Bronchial epithelial cell (primary cell): ENCODE measurements around the gene COQ10A. TPM values are rescaled to one million over a fixed set of nuclear protein-coding genes. Genes with fewer than 3 reads are reported as not detected.
A peak's percentile ranks its signal among the peaks of the same experiment; 100 is the strongest.

ENCODE experiments used
- DNase-seq: peaks from one replicate; pipeline ENCODE4 v3.0.0-alpha.2; 2010; ENCODE audit warnings: low read depth
- FAIRE-seq: peaks from 2 replicates; lab custom pipeline; 2011; peaks lifted over from hg19 to GRCh38; lab: Jason Lieb, UNC
- H3K27me3 ChIP-seq: 2 replicates; pipeline ENCODE4 v1.5.1; 2011; ENCODE audit warnings: low read length; ENCODE audit not compliant: control insufficient read depth, insufficient read depth
- H3K36me3 ChIP-seq: 2 replicates; pipeline ENCODE4 v1.5.1; 2011; ENCODE audit warnings: low read length; ENCODE audit not compliant: control insufficient read depth, insufficient read depth
- H3K4me3 ChIP-seq: 2 replicates; pipeline ENCODE4 v1.5.1; 2011; ENCODE audit warnings: mild to moderate bottlenecking, low read depth, low read length, control low read depth
- CTCF ChIP-seq: IDR thresholded peaks from 2 replicates; pipeline ENCODE4 v1.5.1; 2011; ENCODE audit warnings: mild to moderate bottlenecking, moderate library complexity, low read length, control low read depth, inconsistent platforms; ENCODE audit not compliant: insufficient read depth, severe bottlenecking
- total RNA-seq: library from RNA; depleted of rRNA; stranded (reverse); fragments of >200 nt; gene quantifications from 2 replicates; pipeline ENCODE4 v1.2.1, GENCODE V29; 2014

Gene COQ10A
- total RNA-seq, 1 donor from 2014 or later: 5.3 TPM

- peak; percentile 97 for DNase-seq
- no peak for TF ChIP-seq CTCF
- Histone ChIP-seq H3K27me3 (no peaks in the 10 kb centered on the region), H3K36me3 (peaks cover 7% of the 10 kb centered on the region), H3K4me3 (peak within 1 kb of the TSS; percentile 90)
- peak; percentile 18 for FAIRE-seq
These were observed 49.1 kb downstream of the COQ10A start, which contains the start of gene CNPY2 for GRCh38 chr12:56315622-56316473. Gene CNPY2, minus strand, starts transcription at chr12:56315988. Its CDS starts 771 bp downstream, at chr12:56315217.

GRCh38 chr12:56317675-56318074 lies 50.9 kb downstream of the COQ10A start:
- DNase-seq (no peak), FAIRE-seq (no peak)
- no peaks in the 10 kb centered on the region for H3K27me3 ChIP-seq
- peaks cover 8% of the 10 kb centered on the region for H3K36me3 ChIP-seq
- no peak for TF ChIP-seq CTCF
- no peak overlapping the region for H3K4me3 ChIP-seq

Other genes with a start within 250 kb of the COQ10A start
- gene IKZF4, start 245.9 kb upstream of the COQ10A start, total RNA-seq: 0.26 and 0.64 TPM in 2 replicates
- 32.8 and 201 TPM in 2 replicates for gene RPS26, start 225.0 kb upstream of the COQ10A start, total RNA-seq
- gene ERBB3, start 186.8 kb upstream of the COQ10A start, total RNA-seq: 21.1 and 59.8 TPM in 2 replicates
- gene PA2G4, start 162.4 kb upstream of the COQ10A start, total RNA-seq: 168 and 172 TPM in 2 replicates
- gene RPL41, start 150.3 kb upstream of the COQ10A start, total RNA-seq: 3,411 and 3,733 TPM in 2 replicates
- gene ZC3H10, start 148.7 kb upstream of the COQ10A start, total RNA-seq: 3.5 and 4.5 TPM in 2 replicates
- gene ESYT1, start 138.7 kb upstream of the COQ10A start, total RNA-seq: 253 and 304 TPM in 2 replicates
- gene MYL6B, start 114.4 kb upstream of the COQ10A start, total RNA-seq: 27.4 and 33.5 TPM in 2 replicates
- gene MYL6, start 108.6 kb upstream of the COQ10A start, total RNA-seq: 590 and 1,212 TPM in 2 replicates
- 14.0 and 20.4 TPM in 2 replicates for gene SMARCC2, start 77.5 kb upstream of the COQ10A start, total RNA-seq
- gene RNF41, start 45.0 kb upstream of the COQ10A start, total RNA-seq: 102 and 158 TPM in 2 replicates
- 25.3 and 40.5 TPM in 2 replicates for gene NABP2, start 42.6 kb upstream of the COQ10A start, total RNA-seq
- gene SLC39A5, start 36.9 kb upstream of the COQ10A start, total RNA-seq: 0.13 and 0.26 TPM in 2 replicates
- 6.8 and 11.3 TPM in 2 replicates for gene ANKRD52, start 8.6 kb upstream of the COQ10A start, total RNA-seq
- 64.8 and 89.4 TPM in 2 replicates for gene CS, start 33.4 kb downstream of the COQ10A start, total RNA-seq
- 59.9 and 91.1 TPM in 2 replicates for gene CNPY2, start 49.0 kb downstream of the COQ10A start, total RNA-seq
- gene PAN2, start 67.1 kb downstream of the COQ10A start, total RNA-seq: 20.5 and 30.7 TPM in 2 replicates
- gene IL23A, start 71.9 kb downstream of the COQ10A start, total RNA-seq: 0.13 TPM in 1 of 2 replicates, not detected in the other
- gene STAT2, start 93.2 kb downstream of the COQ10A start, total RNA-seq: 47.5 and 47.9 TPM in 2 replicates
- gene APOF, start 95.9 kb downstream of the COQ10A start, total RNA-seq: not detected in 2 replicates
- gene TIMELESS, start 182.5 kb downstream of the COQ10A start, total RNA-seq: 3.4 and 3.6 TPM in 2 replicates
- 0.26 TPM in 1 of 2 replicates, not detected in the other for gene MIP, start 187.7 kb downstream of the COQ10A start, total RNA-seq
- 1.1 and 1.3 TPM in 2 replicates for gene SPRYD4, start 201.6 kb downstream of the COQ10A start, total RNA-seq
- gene GLS2, start 221.2 kb downstream of the COQ10A start, total RNA-seq: 5.2 and 6.1 TPM in 2 replicates